ENCODE results near the gene LMNA.
A peak's percentile ranks its signal among the peaks of the same experiment; 100 is the strongest.
"Not testable (repeated sequence)": the region's sequence is repeated elsewhere in the genome, so short reads cannot be mapped to it uniquely, and the experiment has no call there.

Gene LMNA

GRCh38 chr1:156114101-156114918 lies at the start of gene LMNA:
TSS of gene LMNA (plus strand) at chr1:156114711. CDS start at chr1:156114919, 208 bp downstream.
- TF ChIP-seq CTCF (conservative IDR thresholded peaks at IDR 0.05; ENCODE audit: low read depth) = no peak
- peak; percentile 98 for DNase-seq (ENCODE audit: low spot score)
- peak within 1 kb of the TSS; percentile 100 for H3K27ac ChIP-seq
- ChIA-PET CTCF (interaction anchor here (0.7 to 3.5 kb wide), 3 partner anchors 18 to 180 kb away, joined by 3 to 20 read pairs (median 4); partner anchors contain the start of gene KHDC4), POLR2A (ENCODE audit: low non-redundant PET) (interaction anchor here (0.7 to 2.3 kb wide), 7 partner anchors 8 to 98 kb away, joined by 3 to 12 read pairs (median 4); partner anchors contain the start of gene PMF1)

- DNase-seq (ENCODE audit: low spot score) = no peak
- CTCF ChIA-PET = interaction anchor here (0.5 to 0.6 kb wide), 4 partner anchors 8 to 194 kb away, joined by 3 to 5 read pairs (median 4); no protein-coding TSS in a partner anchor
- TF ChIP-seq CTCF (conservative IDR thresholded peaks at IDR 0.05; ENCODE audit: low read depth) = no peak
- POLR2A ChIA-PET (ENCODE audit: low non-redundant PET) = no interaction called here
- no peak overlapping the region for H3K27ac ChIP-seq
Observed at GRCh38 chr1:156065212-156065611, 49.3 kb upstream of the LMNA start.

- no peak overlapping the region for H3K27ac ChIP-seq
- POLR2A ChIA-PET (ENCODE audit: low non-redundant PET) = no interaction called here
- CTCF ChIA-PET = interaction anchor here (0.6 to 1.1 kb wide), 7 partner anchors 8 to 167 kb away, joined by 3 to 6 read pairs (median 3); partner anchors contain the start of gene SSR2
- no peak for DNase-seq (ENCODE audit: low spot score)
- no peak for TF ChIP-seq CTCF (conservative IDR thresholded peaks at IDR 0.05; ENCODE audit: low read depth)
Observed at GRCh38 chr1:156065871-156066270, 48.6 kb upstream of the LMNA start.

GRCh38 chr1:156067262-156067661 lies 47.2 kb upstream of the LMNA start:
- ChIA-PET CTCF (interaction anchor here (1.0 kb wide), 1 partner anchor 8 kb away, joined by 4 read pairs; no protein-coding TSS in a partner anchor), POLR2A (ENCODE audit: low non-redundant PET) (no interaction called here)
- no peak for DNase-seq (ENCODE audit: low spot score)
- H3K27ac ChIP-seq = no peak overlapping the region
- no peak for TF ChIP-seq CTCF (conservative IDR thresholded peaks at IDR 0.05; ENCODE audit: low read depth)

- H3K27ac ChIP-seq = no peak overlapping the region
- DNase-seq (ENCODE audit: low spot score) = no peak
- CTCF ChIA-PET = interaction anchor here (0.6 to 1.0 kb wide), 2 partner anchors 10 to 137 kb away, joined by 3 to 4 read pairs; no protein-coding TSS in a partner anchor
- POLR2A ChIA-PET (ENCODE audit: low non-redundant PET) = no interaction called here
- TF ChIP-seq CTCF (conservative IDR thresholded peaks at IDR 0.05; ENCODE audit: low read depth) = no peak
Observed at GRCh38 chr1:156069490-156070455, 44.7 kb upstream of the LMNA start.

- no peak for TF ChIP-seq CTCF (conservative IDR thresholded peaks at IDR 0.05; ENCODE audit: low read depth)
- ChIA-PET CTCF (no interaction called here), POLR2A (ENCODE audit: low non-redundant PET) (interaction anchor here (0.6 kb wide), 1 partner anchor 994 kb away, joined by 3 read pairs; no protein-coding TSS in a partner anchor)
- DNase-seq (ENCODE audit: low spot score) = no peak
- no peak overlapping the region for H3K27ac ChIP-seq
Observed at GRCh38 chr1:156070548-156070947, 44.0 kb upstream of the LMNA start.

- ChIA-PET CTCF (interaction anchor here (0.6 kb wide), 1 partner anchor 20 kb away, joined by 3 read pairs; no protein-coding TSS in a partner anchor), POLR2A (ENCODE audit: low non-redundant PET) (interaction anchor here (0.6 kb wide), 1 partner anchor 995 kb away, joined by 3 read pairs; no protein-coding TSS in a partner anchor)
- not testable (repeated sequence) for H3K27ac ChIP-seq; DNase-seq (ENCODE audit: low spot score)
Observed at GRCh38 chr1:156071332-156071816, 43.1 kb upstream of the LMNA start.

Data from RWPE1 (cell line).